ENCODE measurements around the gene CA5A.
"Not testable (repeated sequence)": the region's sequence is repeated elsewhere in the genome, so short reads cannot be mapped to it uniquely, and the experiment has no call there.

Gene CA5A

GRCh38 chr16:87933140-87933495 is 3.2 kb downstream of the CA5A start:
- no peak overlapping the region for H3K4me2 ChIP-seq
- TF ChIP-seq CTCF (conservative IDR thresholded peaks at IDR 0.05; ENCODE audit: low read depth, low read length): no peak
- no peaks in the 10 kb centered on the region for H4K20me1 ChIP-seq (ENCODE audit: insufficient read depth)
- H3K27ac ChIP-seq: no peak overlapping the region
- peaks cover 37% of the 10 kb centered on the region; the same call in 1 of the 2 replicates for H3K27me3 ChIP-seq (ENCODE audit: insufficient read depth, low read depth)
- no peaks in the 10 kb centered on the region for H3K36me3 ChIP-seq (ENCODE audit: insufficient read depth)
- H3K4me3 ChIP-seq (IDR thresholded peaks at IDR 0.05; ENCODE audit: insufficient read depth, low read depth, low read length): no peak overlapping the region
- no peak overlapping the region for H3K9ac ChIP-seq
- no peaks in the 10 kb centered on the region for H3K4me1 ChIP-seq (ENCODE audit: low read depth, poor library complexity, severe bottlenecking)
- H2AFZ ChIP-seq (ENCODE audit: low read depth): no peak overlapping the region
- H3K79me2 ChIP-seq (ENCODE audit: insufficient read depth, low read depth): no peaks in the 10 kb centered on the region

DNA sequence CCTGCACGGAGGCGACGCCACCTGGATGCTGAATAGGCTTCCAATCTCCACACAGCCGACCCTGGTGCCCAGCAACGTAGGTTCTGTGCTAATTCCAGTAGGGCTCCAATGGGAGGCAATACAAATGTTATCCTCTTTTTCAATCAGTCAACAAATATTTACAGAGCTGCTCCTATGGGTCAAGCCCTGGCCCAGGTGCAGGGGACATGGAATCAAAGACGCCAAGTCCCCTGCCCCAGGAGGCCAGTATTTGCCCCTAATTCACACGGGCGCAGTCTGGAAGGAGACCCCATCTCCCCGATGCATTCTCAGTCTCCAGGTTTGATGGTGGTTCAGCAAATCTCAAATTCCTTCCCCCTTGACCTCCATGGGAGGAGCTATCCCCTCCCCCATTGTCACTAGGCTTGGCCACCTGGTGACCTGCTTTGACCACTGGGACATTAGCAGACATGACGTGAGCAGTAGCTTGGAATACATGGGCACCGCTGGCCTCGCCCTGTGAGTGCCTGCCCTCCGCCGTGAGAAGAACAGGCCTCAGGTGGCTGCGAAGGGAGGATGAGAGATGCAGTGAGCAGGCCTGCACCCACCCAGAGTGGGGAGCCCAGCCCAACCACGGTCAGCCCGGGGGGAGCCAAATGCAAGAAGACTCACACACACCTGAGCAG is 3.7 kb downstream of the CA5A start:
- H3K4me1 ChIP-seq (ENCODE audit: low read depth, poor library complexity, severe bottlenecking); H3K36me3 ChIP-seq (ENCODE audit: insufficient read depth); H4K20me1 ChIP-seq (ENCODE audit: insufficient read depth); H3K27ac ChIP-seq; H3K4me2 ChIP-seq; H3K79me2 ChIP-seq (ENCODE audit: insufficient read depth, low read depth); H2AFZ ChIP-seq (ENCODE audit: low read depth); H3K9ac ChIP-seq; H3K4me3 ChIP-seq (IDR thresholded peaks at IDR 0.05; ENCODE audit: insufficient read depth, low read depth, low read length): not testable (repeated sequence)
- peaks cover 32% of the 10 kb centered on the region; the same call in 1 of the 2 replicates for H3K27me3 ChIP-seq (ENCODE audit: insufficient read depth, low read depth)

- no peak overlapping the region for H3K9ac ChIP-seq
- H3K27ac ChIP-seq: no peak overlapping the region
- H4K20me1 ChIP-seq (ENCODE audit: insufficient read depth): no peaks in the 10 kb centered on the region
- TF ChIP-seq CTCF (conservative IDR thresholded peaks at IDR 0.05; ENCODE audit: low read depth, low read length): no peak
- no peaks in the 10 kb centered on the region for H3K79me2 ChIP-seq (ENCODE audit: insufficient read depth, low read depth)
- no peak overlapping the region for H2AFZ ChIP-seq (ENCODE audit: low read depth)
- H3K27me3 ChIP-seq (ENCODE audit: insufficient read depth, low read depth): peaks cover 30% of the 10 kb centered on the region
- H3K4me1 ChIP-seq (ENCODE audit: low read depth, poor library complexity, severe bottlenecking): no peaks in the 10 kb centered on the region
- no peak overlapping the region for H3K4me2 ChIP-seq
- H3K4me3 ChIP-seq (IDR thresholded peaks at IDR 0.05; ENCODE audit: insufficient read depth, low read depth, low read length): no peak overlapping the region
- H3K36me3 ChIP-seq (ENCODE audit: insufficient read depth): no peaks in the 10 kb centered on the region
Measured at GRCh38 chr16:87931504-87931903, 4.8 kb downstream of the CA5A start.

DNA sequence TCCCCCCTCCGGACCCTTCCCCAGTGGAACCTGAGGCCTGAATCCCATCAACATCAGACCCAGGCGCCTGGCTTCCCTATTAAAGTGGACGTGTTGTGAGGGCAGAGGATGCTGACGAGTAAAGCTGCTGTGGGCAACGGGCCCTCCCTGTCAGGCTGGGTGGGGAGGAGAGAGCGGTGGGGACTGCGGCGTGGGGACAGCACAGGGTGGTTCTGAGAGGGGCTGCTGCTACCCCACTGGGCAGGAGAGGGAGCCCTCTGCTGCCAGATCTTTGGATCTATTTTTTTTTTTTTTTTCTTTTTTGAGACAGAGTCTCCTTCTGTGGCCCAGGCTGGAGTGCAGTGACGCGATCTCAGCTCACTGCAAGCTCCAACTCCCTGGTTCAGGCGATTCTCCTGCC is 5.9 kb downstream of the CA5A start:
- H3K79me2 ChIP-seq (ENCODE audit: insufficient read depth, low read depth): no peaks in the 10 kb centered on the region
- H3K36me3 ChIP-seq (ENCODE audit: insufficient read depth): no peaks in the 10 kb centered on the region
- H2AFZ ChIP-seq (ENCODE audit: low read depth): no peak overlapping the region
- H3K4me2 ChIP-seq: no peak overlapping the region
- peaks cover 30% of the 10 kb centered on the region for H3K27me3 ChIP-seq (ENCODE audit: insufficient read depth, low read depth)
- no peak overlapping the region for H3K27ac ChIP-seq
- no peaks in the 10 kb centered on the region for H4K20me1 ChIP-seq (ENCODE audit: insufficient read depth)
- H3K4me1 ChIP-seq (ENCODE audit: low read depth, poor library complexity, severe bottlenecking): no peaks in the 10 kb centered on the region
- no peak for TF ChIP-seq CTCF (conservative IDR thresholded peaks at IDR 0.05; ENCODE audit: low read depth, low read length)
- H3K9ac ChIP-seq: no peak overlapping the region
- no peak overlapping the region for H3K4me3 ChIP-seq (IDR thresholded peaks at IDR 0.05; ENCODE audit: insufficient read depth, low read depth, low read length)

- no peak overlapping the region for H2AFZ ChIP-seq (ENCODE audit: low read depth)
- no peaks in the 10 kb centered on the region for H3K36me3 ChIP-seq (ENCODE audit: insufficient read depth)
- TF ChIP-seq CTCF (conservative IDR thresholded peaks at IDR 0.05; ENCODE audit: low read depth, low read length): no peak
- H3K27ac ChIP-seq: no peak overlapping the region
- no peaks in the 10 kb centered on the region for H3K79me2 ChIP-seq (ENCODE audit: insufficient read depth, low read depth)
- no peak overlapping the region for H3K9ac ChIP-seq
- no peak overlapping the region for H3K4me3 ChIP-seq (IDR thresholded peaks at IDR 0.05; ENCODE audit: insufficient read depth, low read depth, low read length)
- peaks cover 31% of the 10 kb centered on the region for H3K27me3 ChIP-seq (ENCODE audit: insufficient read depth, low read depth)
- H3K4me2 ChIP-seq: no peak overlapping the region
- no peaks in the 10 kb centered on the region for H4K20me1 ChIP-seq (ENCODE audit: insufficient read depth)
- no peaks in the 10 kb centered on the region for H3K4me1 ChIP-seq (ENCODE audit: low read depth, poor library complexity, severe bottlenecking)
Measured at GRCh38 chr16:87929986-87930385, 6.3 kb downstream of the CA5A start.

Data from KMS-11 (cell line).